Endothelial cell (in vitro differentiated cells): ENCODE results near the gene ETS1. TPM values are rescaled to one million over a fixed set of nuclear protein-coding genes. Genes with fewer than 3 reads are reported as not detected.

Experiments used
- DNase-seq: peaks from one replicate; pipeline ENCODE4 v3.0.0; 2021; ENCODE audit warnings: low spot score
- H3K27ac Mint-ChIP-seq: one replicate; pipeline ENCODE4 v1.8.0; 2021; ENCODE audit warnings: mixed read lengths, inconsistent platforms; ENCODE audit not compliant: unreplicated experiment
- H3K27me3 Mint-ChIP-seq: one replicate; pipeline ENCODE4 v1.8.0; 2021; ENCODE audit warnings: mild to moderate bottlenecking, moderate library complexity, mixed read lengths, inconsistent platforms; ENCODE audit not compliant: unreplicated experiment
- H3K36me3 Mint-ChIP-seq: one replicate; pipeline ENCODE4 v1.8.0; 2021; ENCODE audit warnings: mild to moderate bottlenecking, low read depth, mixed read lengths, inconsistent platforms; ENCODE audit not compliant: unreplicated experiment
- H3K4me1 Mint-ChIP-seq: one replicate; pipeline ENCODE4 v1.8.0; 2021; ENCODE audit warnings: mild to moderate bottlenecking, mixed read lengths, inconsistent platforms; ENCODE audit not compliant: unreplicated experiment
- H3K4me3 Mint-ChIP-seq: one replicate; pipeline ENCODE4 v1.8.0; 2021; ENCODE audit warnings: mild to moderate bottlenecking, mixed read lengths, inconsistent platforms; ENCODE audit not compliant: unreplicated experiment
- H3K9me3 Mint-ChIP-seq: one replicate; pipeline ENCODE4 v1.8.0; 2021; ENCODE audit warnings: mixed read lengths, inconsistent platforms; ENCODE audit not compliant: unreplicated experiment
- total RNA-seq: library from RNA; stranded (reverse); fragmentation: NEBNext Ultra II Directional; extraction: Animal tissue kit (Norgen Biotek cat#: 25700); gene quantifications from one replicate; pipeline ENCODE4 v1.2.1, GENCODE V29; 2021; ENCODE audit not compliant: unreplicated experiment
- TF ChIP-seq, protein P1 (sequence below): fragments of 200-600 bp; sonication (generic); IDR thresholded peaks from one replicate; pipeline ENCODE4 v1.5.0; 2021; ENCODE audit warnings: antibody characterized with exemption; ENCODE audit not compliant: unreplicated experiment

Gene ETS1
- total RNA-seq, 1 donor from 2014 or later: 309 TPM

- Mint-ChIP-seq H3K9me3 (no peaks in the 10 kb centered on the region), H3K4me1 (peaks cover 57% of the 10 kb centered on the region), H3K27me3 (peaks cover 5% of the 10 kb centered on the region), H3K27ac (peak overlapping the region; percentile 84), H3K36me3 (peaks cover 23% of the 10 kb centered on the region), H3K4me3 (no peak overlapping the region)
- no peak for DNase-seq
- TF ChIP-seq, protein P1, sequence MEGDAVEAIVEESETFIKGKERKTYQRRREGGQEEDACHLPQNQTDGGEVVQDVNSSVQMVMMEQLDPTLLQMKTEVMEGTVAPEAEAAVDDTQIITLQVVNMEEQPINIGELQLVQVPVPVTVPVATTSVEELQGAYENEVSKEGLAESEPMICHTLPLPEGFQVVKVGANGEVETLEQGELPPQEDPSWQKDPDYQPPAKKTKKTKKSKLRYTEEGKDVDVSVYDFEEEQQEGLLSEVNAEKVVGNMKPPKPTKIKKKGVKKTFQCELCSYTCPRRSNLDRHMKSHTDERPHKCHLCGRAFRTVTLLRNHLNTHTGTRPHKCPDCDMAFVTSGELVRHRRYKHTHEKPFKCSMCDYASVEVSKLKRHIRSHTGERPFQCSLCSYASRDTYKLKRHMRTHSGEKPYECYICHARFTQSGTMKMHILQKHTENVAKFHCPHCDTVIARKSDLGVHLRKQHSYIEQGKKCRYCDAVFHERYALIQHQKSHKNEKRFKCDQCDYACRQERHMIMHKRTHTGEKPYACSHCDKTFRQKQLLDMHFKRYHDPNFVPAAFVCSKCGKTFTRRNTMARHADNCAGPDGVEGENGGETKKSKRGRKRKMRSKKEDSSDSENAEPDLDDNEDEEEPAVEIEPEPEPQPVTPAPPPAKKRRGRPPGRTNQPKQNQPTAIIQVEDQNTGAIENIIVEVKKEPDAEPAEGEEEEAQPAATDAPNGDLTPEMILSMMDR: no peak
Measured at GRCh38 chr11:128568166-128568778, 19.1 kb downstream of the ETS1 start.

DNA sequence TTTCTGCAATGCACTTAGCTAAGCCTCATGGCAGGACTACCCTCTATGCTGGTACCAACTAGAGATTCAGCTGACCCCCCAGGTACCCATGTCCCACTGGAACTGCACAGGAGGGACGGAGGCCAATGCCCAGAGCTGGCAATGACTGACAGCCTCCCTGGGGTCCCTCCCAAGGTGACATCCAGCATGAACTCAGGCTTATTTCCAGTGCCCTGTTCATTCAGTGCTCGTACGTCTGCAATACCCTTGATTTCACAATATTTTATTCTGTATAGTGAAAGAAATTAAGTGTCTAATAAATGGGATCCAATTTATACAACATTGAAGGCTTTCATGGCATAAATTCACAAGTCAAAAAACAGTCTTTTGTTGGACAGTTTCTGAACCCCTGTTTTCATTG is 20.2 kb downstream of the ETS1 start:
- Mint-ChIP-seq H3K36me3 (peaks cover 18% of the 10 kb centered on the region), H3K4me3 (peak overlapping the region; percentile 29), H3K27me3 (peaks cover 6% of the 10 kb centered on the region)

DNA sequence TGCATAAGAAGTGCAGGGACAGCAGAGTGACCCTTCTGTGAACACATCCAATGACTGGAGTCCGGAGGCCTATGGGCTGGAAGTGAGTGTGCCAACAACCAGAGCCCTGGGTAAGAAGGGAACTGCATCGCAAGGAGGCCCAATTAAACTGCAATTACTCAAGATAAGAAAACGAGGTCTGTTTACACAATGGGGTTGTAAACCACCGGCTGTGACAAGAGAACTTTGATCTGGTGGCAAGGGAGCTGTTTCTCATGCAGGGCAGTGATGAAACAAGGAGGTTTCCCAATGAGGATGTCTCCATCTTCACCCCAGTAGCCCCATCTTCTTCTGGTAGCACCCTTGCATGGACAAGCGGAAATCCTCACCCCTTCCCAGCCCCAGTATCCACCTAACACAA is 21.5 kb downstream of the ETS1 start:
- TF ChIP-seq, protein P1: no peak
- H3K4me3 Mint-ChIP-seq: no peak overlapping the region
- peaks cover 9% of the 10 kb centered on the region for H3K27me3 Mint-ChIP-seq
- H3K36me3 Mint-ChIP-seq: peaks cover 23% of the 10 kb centered on the region
- DNase-seq: no peak
- H3K27ac Mint-ChIP-seq: no peak overlapping the region
- H3K9me3 Mint-ChIP-seq: no peaks in the 10 kb centered on the region
- peaks cover 64% of the 10 kb centered on the region for H3K4me1 Mint-ChIP-seq

More for the DNA sequence above, 20.2 kb downstream of the ETS1 start:
- DNase-seq: no peak
- Mint-ChIP-seq H3K9me3 (no peaks in the 10 kb centered on the region), H3K4me1 (peaks cover 56% of the 10 kb centered on the region), H3K27ac (peak overlapping the region; percentile 85)
- TF ChIP-seq, protein P1: no peak

- H3K27ac Mint-ChIP-seq: no peak overlapping the region
- H3K4me1 Mint-ChIP-seq: peaks cover 68% of the 10 kb centered on the region
- no peaks in the 10 kb centered on the region for H3K9me3 Mint-ChIP-seq
- no peak for DNase-seq
- TF ChIP-seq, protein P1: no peak
- peaks cover 9% of the 10 kb centered on the region for H3K27me3 Mint-ChIP-seq
- peaks cover 23% of the 10 kb centered on the region for H3K36me3 Mint-ChIP-seq
- H3K4me3 Mint-ChIP-seq: no peak overlapping the region
Measured at GRCh38 chr11:128564642-128565245, 22.6 kb downstream of the ETS1 start.

GRCh38 chr11:128563942-128564641 is 23.3 kb downstream of the ETS1 start:
- Mint-ChIP-seq H3K4me1 (peaks cover 67% of the 10 kb centered on the region), H3K27me3 (peaks cover 9% of the 10 kb centered on the region), H3K4me3 (no peak overlapping the region), H3K9me3 (no peaks in the 10 kb centered on the region), H3K27ac (peak overlapping the region; percentile 9), H3K36me3 (peaks cover 23% of the 10 kb centered on the region)
- TF ChIP-seq, protein P1: no peak
- no peak for DNase-seq
